Stimulated activated CD8-positive, alpha-beta memory T cell treated with anti-CD3 and anti-CD28 coated beads, Interleukin-15, amount 100 ng/mL, for 48 hours (primary cell): ENCODE data around the gene BICDL1.

ENCODE experiments used
- DNase-seq, 2 donors: peaks; one replicate each; pipeline ENCODE4 v3.0.0-alpha.2; 2020; ENCODE audit warnings: low read depth in 2 of 2

Gene BICDL1

DNA sequence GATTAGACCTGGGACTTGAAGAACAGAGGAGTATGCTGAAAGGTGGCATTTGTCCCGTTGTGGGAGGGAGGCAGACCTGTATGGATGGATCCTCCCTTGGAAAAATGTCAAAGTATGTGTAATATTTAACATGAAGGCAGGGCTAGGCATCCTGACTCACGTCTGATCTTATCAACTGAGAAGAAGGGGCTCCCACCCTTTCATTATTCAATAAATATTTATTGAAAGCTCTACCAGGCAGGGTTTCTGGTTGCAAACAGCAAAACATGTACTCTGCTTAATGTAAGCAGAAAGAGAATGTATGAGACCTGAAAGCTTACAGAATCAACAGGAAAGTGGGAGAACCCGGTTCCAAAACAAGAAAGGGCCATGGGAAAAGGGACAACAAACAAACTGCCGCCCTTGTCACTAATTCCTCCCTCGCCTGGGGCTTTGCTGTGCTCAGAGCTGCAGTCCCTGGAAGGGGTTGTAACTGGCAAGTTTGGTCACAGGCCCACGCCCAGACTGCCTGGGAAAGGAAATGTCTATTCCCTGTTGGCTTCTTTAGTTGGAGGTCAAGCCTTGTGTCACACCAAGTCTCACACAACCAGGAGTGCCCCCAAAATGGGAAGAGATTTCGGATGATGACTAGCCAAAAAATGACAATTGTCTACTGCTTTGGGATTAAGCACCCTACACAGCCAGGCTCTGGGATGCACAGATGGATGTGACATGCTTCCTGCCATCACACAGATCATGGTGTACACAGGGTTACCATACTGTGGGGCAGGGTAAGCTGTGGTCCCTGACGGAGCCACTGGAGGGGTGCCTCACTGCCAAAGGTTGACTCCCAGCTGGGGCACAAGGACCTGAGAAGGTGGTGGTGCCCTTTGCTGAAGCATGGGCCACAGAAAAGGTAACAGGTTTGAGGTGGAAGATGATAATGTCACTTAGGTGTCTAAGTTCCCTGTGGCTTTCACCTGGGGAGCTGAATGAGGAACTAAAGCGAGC is 90.7 kb downstream of the BICDL1 start:
- no peak for DNase-seq

DNA sequence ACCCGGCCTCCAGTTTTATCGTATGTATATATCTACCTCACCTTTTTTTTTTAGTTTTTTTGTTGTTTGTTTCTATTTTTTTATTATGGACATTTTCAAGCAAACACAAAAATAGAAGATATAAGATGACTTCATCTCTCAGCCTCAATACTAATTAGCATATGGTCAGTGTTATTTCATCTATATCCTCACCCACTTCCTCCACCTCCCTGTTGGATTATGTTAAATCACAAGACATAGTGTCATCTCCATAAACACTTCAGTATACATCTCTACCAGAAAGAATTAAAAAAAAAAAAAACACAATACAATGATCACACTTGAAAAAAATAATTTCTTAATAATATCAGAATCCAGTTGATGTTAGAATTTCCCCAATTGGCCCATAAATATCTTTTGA is 92.6 kb downstream of the BICDL1 start:
- no peak for DNase-seq

DNA sequence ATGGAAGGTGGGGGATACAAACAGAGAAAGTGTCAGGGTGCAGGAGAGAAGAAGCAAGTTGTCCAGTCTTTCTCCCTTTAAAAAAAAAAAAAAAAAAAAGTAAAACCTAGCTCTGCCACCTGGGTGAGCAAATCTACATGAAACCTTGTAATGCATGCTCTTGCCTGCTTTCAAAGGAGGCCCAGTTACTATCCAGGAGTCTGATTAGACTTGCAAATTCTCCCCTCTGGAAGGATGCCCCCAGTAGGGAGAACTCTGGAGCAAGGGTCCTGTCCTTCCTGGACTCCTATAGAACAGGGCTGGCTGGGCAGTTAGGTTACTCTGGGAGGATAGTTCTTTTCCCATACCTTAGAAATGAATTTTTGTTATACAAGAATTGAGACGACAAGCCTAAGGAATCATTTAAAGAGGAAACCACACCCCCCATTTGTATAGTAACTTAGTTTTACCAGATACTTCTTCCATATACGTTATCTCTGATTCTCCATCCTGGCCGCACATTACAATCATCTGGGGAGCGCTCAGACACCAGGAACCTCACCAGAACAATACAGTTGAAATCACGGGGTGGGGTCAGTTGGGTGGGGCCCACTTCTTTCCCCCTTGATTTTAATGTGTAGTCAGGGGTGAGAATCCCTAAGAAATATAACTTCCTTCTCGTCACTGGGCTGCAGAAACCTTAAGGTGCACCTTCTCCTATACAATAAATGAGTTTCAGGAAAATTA is 97.0 kb downstream of the BICDL1 start:
- no peak for DNase-seq

DNA sequence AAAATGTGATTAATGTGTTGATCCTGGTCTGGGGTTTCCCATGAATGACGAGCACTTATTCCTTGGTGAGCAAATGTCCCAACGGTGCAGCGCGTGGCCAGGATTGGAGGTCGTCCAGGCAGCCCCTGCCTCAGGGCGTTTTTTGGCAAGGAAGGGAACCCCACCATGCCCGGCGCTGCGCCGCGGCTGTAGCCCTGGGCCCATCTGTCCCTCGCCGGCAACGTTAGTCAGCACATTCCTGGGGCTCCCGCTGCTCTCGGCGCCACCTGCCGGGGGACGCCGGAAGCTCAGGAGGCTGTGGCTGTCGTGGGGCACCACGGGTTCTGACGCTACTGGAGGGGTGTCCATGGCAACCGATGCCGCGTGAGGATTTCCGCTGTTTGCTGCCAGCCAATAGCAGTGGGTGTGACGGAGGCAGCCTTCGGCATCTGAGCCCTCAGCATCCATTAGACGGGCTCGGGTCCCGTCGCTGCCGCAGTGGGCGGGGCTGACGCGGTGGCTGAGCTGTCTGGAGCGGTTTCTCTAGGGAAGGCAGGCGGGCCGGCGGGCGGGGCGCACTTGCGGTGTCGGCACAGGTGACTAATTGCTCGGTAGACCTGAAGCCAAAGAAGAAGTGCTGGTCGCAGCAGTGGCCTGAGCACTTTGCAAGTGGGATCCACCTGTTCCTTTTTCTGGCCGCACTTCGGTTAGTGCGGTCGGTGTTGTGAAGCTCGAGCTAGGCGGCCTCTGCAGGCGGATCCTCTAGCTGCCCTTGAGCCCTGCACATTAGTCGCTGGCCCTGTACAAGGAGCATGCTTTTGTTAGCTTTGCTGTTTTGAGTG is 98.0 kb downstream of the BICDL1 start:
- DNase-seq = peak; percentile 99 to 100

DNA sequence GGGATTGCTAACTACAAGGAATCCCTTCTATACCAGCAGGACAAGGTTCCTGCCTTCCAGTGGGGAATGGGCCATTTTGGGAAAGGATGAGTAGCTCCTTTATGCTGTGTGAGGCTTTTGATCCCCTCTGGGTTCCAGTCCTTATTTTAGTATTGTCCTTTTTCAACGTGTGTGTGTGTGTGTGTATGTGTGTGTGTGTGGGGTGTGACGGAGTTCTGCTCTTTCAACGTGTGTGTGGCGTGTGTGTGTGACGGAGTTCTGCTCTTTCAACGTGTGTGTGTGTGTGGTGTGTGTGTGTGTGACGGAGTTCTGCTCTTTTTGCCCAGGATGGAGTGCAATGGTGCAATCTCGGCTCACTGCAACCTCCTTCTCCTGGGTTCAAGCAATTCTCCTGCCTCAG is 100.1 kb downstream of the BICDL1 start:
- no peak for DNase-seq

DNA sequence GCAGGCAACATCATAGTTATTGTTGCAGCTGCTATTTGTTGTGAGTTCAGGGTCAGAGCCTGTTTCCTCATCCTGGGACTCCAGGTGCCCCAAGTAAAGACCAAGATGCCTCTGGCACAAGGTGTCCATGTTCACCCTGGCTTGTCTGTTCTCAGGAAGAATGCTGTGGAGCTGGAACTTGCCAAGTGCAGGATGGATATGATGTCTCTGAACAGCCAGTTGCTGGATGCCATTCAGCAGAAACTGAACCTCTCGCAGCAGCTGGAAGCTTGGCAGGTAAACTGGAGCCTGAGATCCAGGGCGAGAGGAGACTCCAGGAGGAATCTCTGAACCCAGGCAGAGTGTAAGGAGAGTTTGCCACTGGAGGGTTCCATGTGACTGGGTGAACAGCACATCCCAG is 100.8 kb downstream of the BICDL1 start:
- DNase-seq = no peak

DNA sequence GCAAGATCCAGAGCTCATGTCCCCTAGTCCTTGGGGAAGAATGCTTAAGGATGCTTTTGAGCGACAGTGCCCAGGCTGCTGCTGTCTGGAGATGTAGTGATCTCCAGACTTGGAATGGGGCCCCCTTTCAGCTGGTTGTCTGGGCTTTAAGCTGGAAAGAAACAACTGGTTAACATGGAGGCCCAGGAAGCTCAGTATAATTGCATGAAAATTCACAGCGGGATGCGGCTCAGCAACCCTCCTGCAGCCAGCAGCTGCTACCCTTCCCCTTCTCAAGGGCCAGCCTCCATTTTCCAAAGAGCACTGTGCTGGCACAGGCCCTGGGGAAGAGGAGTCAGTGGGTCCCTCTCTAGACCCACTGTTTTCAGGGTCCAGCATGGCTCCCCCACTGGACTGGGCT is 101.2 kb downstream of the BICDL1 start:
- DNase-seq = no peak

DNA sequence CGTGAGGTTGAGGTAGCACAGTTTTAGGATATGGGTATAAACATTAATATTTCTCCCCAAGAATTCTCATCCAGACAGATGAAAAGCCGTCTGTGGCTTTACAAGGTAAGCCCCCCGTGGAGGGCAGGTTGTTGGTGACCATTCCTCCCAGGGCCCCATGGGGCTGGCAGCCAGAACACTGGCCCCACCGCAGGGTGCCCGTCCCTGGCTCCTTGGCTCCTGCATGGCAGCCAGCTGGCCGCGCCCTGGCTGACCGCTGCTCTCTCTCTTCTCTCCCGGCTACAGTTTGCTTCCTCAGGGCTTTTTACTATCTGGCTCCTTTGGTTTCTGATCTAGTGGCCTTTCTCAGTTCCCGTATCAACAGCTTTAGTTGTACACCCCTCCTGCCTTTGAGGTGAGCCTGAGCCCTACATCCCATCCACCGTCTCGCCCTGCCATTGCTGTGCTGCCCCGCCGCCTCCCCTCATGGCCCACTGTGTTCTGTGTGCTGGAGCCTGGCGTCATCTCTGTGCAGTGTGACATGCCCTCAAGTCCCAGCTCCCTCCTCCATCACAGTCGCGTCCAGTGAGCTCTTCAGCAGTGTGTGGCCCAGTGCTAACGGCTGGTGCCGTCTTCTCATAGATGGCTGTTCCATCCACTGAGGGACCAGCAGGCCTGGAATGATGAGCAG is 101.7 kb downstream of the BICDL1 start:
- DNase-seq = no peak

DNA sequence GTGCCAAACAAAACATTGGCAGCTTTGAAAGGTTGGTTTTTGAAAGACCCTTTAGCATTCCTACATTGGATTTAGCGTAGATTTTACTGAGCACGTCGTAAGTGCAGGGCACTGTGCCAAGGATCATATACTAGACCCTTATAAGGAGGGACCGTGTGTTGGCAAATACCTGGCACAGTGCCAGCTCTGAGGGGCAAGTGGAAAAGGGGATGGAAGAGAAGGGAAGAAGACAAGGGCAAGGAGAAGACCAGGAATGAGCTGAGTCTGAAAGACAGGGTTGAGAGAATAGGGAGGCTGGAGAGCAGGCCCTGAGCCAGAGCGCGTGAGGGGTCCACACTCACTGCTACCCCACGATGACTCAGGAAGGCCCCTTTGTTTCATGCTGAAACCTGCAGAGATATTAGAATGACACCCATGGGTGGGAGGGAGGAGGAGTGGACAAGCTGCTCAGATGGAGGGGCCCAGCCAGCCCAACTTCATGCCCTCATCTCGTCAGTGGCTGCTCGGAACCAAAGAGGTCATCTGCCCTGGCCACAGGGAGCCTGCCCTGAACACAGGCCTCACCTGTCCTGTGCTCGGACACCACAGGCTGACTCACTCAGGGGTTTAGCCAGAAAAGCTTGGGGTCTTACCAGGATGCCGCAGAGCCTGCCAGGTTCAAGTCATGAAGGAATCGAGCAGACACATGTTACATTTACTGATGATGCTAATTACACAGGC is 102.5 kb downstream of the BICDL1 start:
- no peak for DNase-seq

DNA sequence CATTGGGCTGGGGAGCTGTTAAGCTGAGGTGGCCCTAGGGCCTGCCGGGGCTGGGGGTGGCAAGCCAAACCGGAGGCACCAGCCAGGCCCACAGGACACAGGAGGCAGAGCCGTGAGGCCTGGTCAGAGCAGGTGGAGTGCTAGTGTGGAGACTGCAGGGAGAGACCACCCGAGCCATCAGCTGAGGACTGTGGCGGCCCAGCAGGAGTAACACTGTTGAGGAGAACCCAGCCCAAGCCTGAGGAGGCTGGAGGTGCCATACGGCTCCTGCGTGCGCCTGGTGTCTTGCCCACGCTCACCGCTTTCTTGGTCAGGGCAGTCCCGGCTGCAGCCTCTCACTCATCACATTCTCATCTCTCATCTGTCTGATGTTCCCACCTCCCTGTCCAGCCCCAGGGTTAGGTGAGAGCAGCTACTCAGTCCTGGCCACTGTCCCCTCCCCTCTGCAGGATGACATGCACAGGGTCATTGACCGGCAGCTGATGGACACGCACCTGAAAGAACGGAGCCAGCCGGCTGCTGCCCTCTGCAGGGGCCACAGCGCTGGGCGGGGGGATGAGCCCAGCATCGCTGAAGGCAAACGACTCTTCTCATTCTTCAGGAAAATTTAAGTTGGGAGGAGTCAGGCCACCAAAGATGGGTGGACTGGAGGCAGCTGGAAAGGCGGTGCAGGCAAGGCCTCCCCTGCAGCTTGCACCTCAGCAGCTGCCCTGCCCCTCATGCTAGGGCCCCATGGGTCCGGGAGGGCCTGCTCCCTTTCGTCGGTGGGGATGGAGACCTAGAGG is 103.7 kb downstream of the BICDL1 start:
- DNase-seq = no peak

DNA sequence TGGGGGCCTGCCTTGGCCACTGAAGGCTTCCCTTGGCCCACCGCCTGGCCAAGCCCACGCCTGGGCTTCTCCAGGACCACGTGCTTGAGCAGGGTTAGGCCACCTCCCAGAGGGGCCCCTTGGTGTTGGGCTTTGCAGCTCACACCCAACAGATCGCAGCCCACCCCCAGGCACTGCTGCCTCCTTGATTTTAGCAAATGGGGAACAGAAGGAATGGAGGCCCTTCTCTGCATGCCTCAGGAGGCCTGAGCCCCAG is 104.2 kb downstream of the BICDL1 start:
- no peak for DNase-seq

DNA sequence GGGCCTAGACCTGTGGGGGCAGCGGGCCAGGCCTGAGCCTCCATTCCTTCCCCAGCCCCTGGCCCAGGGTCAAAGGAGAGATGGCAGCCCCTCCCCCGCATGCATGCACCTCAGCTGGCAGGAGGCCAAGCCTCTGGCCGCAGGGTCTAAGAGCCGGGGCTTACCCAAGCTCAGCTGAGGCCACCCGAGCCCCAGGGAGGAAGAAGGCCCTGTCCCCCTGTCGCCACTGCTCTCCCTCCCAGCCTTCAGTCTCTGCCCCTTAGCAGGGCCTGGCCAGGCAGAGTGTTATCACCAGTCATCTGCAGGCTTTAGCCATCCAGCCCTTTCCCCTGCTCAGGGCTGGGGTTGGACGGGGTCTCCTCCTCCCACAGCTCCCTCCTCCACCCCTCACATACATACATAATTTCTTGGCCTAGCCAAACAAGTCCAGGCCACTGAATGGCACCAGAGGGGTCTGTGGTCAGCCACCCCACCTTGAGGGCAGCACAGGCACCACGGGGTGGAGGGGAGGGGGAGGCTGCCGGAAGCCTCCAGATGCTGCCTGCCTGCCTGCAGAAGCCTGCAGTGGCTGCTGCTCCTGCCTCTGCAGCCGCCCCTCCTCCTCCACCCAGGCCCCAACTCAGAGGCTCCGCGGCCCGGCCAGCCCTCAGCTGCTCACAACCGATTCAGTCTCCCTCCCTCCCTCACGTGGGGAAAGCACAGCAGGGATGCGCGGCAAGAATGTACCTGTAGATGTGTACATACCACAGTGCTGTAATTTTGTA is 104.7 kb downstream of the BICDL1 start:
- no peak for DNase-seq

DNA sequence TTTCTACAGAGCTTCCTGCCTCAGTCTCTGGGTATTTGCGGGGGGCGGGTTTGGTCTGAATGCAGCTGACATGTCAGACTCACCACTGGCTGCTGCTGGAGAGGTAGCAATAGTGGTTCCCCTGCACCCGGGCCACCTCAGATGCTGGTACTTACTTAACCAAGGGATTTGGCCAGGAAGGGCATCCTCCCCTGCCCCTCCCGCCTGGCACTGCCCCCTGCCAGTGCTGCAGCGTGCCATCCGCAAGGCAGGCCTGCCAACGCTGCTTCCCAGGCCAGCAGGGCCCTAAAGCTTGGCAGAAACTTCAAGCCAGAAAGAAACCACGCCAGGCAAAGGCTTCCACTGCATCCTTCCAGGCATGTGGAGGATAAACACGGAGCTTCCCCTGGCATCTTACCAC is 105.4 kb downstream of the BICDL1 start:
- no peak for DNase-seq

DNA sequence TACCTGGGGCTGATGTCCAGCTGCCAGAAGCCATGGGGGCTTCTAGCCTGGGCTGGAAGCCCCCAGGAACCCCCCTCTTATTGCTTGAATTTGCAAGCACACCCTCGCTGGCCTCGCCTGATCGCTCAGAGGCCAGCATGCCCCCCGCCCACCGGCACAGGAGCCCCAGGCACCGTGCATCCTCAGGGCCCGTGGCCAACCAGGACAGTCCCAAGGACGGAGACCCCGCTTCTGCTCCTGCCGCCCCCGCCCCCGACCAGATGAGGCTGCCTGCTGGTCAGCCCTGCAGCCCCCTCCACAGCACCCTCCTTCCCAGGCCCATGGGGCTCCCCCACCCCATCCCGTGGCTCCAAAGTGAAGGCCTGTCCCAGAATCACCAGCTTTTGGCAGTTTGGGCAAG is 106.3 kb downstream of the BICDL1 start:
- no peak for DNase-seq

DNA sequence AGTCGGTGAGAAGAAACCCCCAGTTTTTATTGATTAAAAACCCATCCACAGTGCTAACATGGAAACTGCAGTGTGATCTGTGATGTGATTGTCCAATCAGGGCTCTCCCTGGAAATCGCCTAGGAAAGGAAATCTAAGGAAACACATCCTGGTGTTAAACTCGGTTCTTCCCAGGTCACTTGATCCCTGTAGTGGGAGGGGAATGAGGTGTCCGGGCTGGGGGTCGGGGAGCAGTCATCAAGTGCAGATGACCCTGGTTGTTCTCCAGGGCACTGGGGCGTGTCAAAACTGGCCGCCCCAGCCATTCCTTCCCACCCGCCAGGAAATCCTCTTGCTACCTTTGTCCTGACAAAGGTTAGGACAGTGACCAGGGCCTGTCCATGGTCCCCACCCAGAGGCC is 106.7 kb downstream of the BICDL1 start:
- DNase-seq = no peak

DNA sequence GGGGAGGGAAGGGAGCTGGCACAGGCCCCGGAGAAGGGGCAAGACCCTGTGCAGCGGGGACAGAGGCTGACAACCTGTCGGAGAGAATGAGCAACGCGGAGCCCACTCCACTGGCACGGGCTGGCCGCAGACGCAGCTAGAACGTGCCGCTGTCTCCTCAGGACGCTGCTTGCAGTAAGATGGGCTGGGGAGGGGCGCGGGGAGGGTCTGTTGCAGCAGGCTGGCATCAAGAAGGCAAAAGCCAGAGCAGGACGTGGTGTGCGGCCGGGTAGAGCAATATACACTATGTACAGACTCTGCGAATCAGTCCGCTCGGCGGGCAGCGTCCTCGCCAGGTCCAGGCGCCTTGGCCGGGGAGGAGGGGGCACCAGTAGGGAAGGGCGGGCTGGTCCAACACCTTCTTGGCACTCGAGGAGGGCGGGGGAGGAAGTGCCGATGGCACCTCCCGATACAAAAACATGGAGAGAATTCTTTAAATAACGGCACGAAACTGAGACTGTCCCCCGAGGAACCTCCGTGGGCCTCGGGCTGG is 107.7 kb downstream of the BICDL1 start:
- DNase-seq = no peak

DNA sequence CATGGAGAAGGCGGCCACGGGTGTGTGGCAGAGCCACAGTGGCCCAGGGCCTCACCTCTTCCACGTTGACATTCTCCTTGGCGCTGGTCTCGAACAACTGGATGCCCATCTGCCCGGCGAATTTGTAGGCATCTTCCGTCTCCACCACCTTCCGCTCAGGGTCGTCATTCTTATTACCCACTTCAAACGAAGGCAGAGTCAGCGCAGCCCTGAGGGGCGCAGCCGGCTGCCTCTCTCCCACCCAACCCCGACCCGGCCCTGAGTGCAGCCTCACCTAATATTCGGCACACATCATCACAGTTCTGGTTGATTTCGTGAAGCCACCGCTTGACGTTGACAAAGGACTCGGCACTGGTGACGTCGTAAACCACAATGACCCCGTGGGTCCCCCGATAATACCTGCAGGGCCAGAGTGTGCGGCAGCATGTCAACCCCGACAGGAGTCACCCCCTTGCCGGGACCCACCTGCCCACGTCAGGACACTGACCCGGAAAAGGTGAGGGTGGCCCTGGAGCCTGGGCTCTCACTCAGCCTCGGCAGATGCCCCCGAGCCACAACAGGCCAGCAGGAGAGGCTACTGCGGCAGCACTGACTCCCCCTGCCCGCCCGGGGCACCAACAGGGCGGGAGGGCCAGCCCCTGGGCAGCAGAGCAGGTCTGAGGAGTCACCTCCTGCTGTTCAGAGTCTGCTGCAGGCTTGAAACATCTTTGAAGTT is 109.9 kb downstream of the BICDL1 start:
- DNase-seq = no peak

DNA sequence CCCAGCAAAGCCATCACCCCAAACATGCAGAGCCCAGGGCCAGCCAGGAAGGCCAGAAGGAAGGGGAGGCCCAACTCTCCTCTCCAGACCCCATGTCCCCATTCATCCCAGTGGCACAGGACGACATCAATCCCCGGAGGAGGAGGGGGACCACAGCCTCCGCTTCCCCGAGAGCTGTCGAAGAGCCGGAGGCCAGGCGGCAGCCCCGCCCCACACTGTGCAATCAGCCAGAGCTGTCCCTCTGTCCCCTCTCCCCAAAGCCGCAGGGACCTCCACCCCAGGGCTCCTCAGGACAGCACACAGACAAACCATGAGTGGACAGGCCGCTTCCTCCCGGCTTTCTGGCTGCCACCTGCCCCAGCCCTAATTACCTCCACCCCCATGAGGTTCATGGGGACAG is 110.7 kb downstream of the BICDL1 start:
- no peak for DNase-seq

DNA sequence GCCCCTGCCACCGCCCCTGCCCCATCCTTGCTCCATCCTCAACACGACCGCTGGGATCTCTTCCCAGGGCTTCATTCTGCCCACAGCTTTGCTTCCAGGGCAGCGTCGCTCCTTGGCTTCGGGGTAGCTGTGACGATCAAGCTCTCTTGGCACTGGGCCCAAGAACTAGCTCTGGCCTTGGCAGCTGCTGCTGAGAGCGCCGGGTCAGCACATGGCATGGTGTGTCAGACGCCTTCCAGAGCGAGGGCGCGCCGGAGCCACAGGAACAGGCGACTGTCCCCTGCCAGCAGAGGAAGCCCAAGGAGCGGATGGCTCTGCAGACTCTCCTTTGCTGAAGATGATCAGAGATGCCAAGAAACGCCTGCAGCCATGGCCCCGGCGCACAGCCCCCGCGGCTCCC is 111.6 kb downstream of the BICDL1 start:
- DNase-seq = no peak
